ENCODE measurements around the gene PRSS3.
A peak's percentile ranks its signal among the peaks of the same experiment; 100 is the strongest.
"Not testable (repeated sequence)": the region's sequence is repeated elsewhere in the genome, so short reads cannot be mapped to it uniquely, and the experiment has no call there.

Gene PRSS3

DNA sequence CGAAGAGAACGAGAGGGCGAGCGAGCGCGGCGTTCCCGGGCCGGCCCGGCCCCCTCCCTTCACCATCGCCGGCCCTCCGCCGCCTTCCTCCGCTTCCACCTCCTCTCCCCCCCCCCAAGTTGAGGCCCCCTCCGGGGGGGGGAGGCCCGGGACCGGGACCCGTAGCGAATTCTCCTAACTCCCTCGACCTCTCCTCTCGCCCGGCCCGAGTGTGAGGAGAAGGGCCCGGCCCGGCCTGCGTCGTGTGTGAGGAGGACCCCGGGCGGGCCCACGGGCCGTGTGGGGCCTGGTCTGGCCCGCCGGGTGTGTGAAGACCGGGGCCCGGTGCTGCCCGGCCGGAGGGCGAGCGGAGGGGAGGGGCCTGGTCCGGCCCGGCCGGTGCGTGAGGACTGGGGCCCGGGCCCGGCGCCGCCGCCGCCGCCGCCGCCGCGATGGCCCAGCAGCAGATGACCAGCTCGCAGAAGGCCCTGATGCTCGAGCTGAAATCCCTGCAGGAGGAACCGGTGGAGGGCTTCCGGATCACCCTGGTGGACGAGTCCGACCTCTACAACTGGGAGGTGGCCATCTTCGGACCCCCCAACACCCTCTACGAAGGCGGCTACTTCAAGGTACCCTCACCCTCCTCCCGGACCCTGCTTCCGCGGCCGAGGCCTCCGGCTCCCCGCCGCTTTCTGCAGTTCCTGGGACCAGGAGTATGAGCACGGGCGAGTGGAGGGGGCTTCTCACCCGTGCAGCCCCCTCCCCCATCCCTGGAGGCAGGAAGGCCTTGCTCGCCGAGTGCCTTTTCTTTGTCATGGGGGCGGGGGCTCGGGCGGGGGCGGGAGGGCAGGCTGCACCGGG lies 22.2 kb downstream of the PRSS3 start:
- peak; percentile 19 to 25 for DNase-seq (ENCODE audit: low read depth in 2 of 2)

- no peak for DNase-seq (ENCODE audit: low read depth in 2 of 2)
Measured at GRCh38 chr9:33818167-33818846, 22.9 kb downstream of the PRSS3 start.

DNA sequence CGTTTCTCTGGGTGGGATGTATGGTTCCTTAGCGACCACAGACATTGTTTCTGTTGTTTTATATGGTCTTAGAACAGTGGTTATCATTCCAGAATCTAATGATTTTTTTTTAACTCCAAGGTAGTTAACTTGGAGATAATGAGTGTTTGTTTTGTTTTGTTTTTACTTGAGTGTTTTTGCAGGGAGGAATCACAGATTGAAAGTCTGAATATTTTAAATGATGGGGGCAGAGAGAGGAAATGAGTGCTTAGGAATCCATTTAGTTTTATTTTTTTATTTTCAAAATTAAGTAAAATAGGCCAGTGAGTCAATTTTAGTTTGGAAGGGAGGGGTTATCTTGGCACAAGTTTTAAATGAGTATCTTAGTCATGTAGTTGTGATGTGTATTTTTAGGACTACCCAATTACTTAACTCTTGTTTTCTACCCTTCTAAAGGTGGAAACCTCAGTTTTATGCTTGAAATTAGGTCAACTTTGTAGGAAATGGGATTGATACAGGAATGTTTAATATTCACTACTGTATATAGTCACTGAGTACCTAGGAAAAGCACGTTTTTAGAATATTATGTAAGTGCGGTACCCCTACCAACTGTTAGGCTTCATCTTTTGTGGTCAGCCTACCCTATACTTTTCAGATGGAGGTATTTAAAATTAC lies 23.6 kb downstream of the PRSS3 start:
- DNase-seq (ENCODE audit: low read depth in 2 of 2): no peak

DNA sequence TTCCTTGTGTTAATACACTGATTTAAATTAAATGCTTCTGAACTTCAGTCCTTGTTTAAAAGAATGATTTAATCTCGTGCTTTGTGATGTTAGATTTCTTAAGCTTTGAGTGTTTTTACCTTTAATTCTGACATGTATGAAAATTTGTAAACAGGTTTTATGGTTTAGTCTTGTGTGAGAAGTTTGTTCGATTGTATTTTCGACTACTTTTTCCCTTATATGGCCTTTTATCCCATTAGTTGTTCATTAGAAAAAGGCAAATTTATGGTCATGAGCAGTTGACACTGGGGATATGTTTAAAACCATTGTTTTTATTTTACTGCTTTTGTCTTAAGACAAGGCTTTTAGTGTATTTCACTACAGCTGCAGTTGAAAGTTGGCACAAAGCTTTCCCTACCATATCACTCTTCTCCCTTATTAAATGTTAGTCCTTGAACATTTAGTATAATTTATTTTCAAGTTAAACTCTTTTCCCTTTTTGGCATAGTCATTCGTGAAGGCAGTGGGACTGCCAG lies 24.9 kb downstream of the PRSS3 start:
- DNase-seq (ENCODE audit: low read depth in 2 of 2): no peak

- DNase-seq (ENCODE audit: low read depth in 2 of 2): no peak
Measured at GRCh38 chr9:33823801-33824200, 28.4 kb downstream of the PRSS3 start.

DNA sequence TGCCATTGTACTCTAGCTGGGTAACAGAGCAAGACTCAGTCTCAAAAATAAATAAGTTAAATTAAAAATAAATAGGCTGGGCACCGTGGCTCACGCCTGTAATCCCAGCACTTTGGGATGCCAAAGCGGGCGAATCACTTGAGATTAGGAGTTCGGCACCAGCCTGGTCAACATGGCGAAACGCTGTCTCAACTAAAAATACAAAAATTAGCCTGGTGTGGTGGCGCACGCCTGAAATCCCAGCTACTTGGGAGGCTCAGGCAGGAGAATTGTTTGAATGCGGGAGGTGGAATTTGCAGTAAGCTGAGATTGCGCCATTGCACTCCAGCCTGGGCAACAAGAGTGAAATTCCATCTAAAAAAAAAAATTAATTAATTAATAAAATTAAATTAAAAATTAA lies 31.9 kb downstream of the PRSS3 start:
- DNase-seq (ENCODE audit: low read depth in 2 of 2): not testable (repeated sequence)

GRCh38 chr9:33829641-33830230 lies 34.4 kb downstream of the PRSS3 start:
- not testable (repeated sequence) for DNase-seq (ENCODE audit: low read depth in 2 of 2)

GRCh38 chr9:33835625-33836260 lies 40.4 kb downstream of the PRSS3 start:
- no peak for DNase-seq (ENCODE audit: low read depth in 2 of 2)

DNA sequence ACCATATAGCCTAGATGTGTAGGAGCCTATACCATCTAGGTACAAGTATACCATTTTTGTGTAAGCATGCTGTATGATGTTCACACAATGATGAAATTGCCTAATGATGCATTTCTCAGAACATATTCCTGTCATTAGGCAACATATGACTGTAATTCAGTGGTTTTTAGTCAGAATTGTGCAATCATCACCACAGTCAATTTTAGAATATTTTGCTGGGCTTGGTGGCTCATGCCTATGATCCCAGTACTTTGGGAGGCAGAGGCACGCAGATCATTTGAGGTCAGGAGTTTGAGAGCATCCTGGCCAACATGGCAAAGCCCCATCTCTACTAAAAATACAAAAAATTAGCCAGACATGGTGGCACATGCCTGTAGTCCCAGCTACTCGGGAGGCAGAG lies 40.9 kb downstream of the PRSS3 start:
- DNase-seq (ENCODE audit: low read depth in 2 of 2): not testable (repeated sequence)

- no peak for DNase-seq (ENCODE audit: low read depth in 2 of 2)
Measured at GRCh38 chr9:33837138-33837537, 41.8 kb downstream of the PRSS3 start.

- no peak for DNase-seq (ENCODE audit: low read depth in 2 of 2)
Measured at GRCh38 chr9:33840381-33840780, 45.0 kb downstream of the PRSS3 start.

DNA sequence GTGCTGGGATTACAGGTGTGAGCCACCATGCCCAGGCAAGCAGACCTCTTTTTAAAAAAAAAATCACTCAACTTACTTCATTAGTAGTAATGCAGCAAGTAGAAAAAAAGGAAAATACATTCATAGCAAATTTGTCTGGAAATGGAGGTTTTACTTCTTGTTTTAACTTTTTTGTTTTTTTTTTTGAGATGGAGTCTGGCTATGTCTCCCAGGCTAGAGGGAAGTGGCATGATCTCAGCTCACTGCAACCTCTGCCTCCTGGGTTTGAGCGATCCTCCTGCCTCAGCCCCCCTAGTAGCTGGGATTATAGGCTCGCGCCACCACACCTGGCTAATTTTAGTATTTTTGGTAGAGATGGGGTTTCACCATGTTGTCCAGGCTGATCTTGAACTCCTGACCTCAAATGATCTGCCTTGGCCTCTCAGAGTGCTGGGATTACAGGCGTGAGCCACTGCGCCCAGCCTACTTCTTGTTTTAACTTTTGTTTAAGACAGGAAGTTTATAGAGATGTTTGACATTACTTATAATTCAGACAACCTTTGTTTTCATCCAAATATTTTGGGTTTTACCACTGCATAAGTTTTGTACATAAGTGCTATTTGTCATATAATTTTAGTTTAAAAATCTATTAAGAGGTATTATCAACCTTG lies 48.1 kb downstream of the PRSS3 start:
- no peak for DNase-seq (ENCODE audit: low read depth in 2 of 2)

GRCh38 chr9:33846231-33846630 lies 50.9 kb downstream of the PRSS3 start:
- DNase-seq (ENCODE audit: low read depth in 2 of 2): no peak

DNA sequence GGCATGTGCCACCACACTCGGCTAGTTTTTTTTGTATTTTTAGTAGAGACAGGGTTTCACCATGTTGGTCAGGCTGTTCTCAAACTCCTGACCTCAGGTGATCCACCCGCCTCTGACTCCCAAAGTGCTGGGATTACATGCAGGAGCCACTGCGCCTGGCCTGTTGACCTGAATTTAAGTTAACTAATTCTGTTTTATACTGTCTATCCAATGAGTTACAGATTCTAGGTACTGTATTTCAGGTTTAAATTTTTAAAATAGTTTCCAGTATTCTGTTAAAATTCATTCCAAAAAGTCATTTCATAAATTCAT lies 52.5 kb downstream of the PRSS3 start:
- not testable (repeated sequence) for DNase-seq (ENCODE audit: low read depth in 2 of 2)

Data from stimulated activated CD8-positive, alpha-beta memory T cell treated with anti-CD3 and anti-CD28 coated beads, Interleukin-15, amount 100 ng/mL, for 48 hours (primary cell).